ENCODE data around the gene EXOC6B. TPM values are rescaled to one million over a fixed set of nuclear protein-coding genes. Genes with fewer than 3 reads are reported as not detected.

EXOC6B gene
- total and polyA plus RNA-seq, 10 of the 15 experiments (the other 5 are each of a cell fraction or from before 2014, with no cell fraction given): 0.23 to 2.2 (median 1.2) TPM

DNA sequence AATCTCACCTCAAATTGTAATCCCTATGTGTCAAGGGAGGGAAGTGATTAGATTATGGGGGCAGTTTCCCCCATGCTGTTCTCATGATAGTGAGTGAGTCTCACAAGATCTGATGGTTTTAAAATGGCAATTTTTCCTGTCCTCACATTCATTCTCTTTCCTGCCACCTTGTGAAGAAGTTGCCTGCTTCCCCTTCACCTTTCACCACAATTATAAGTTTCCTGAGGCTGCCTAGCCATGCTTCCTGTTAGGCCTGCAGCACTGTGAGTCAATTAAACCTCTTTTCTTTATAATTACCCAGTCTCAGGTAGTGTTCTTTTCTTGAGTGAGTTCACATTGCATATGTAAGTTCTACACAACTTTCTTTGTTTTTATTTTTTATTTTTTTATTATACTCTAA lies 271.5 kb downstream of the EXOC6B start (continued):
- TF ChIP-seq, protein P1, sequence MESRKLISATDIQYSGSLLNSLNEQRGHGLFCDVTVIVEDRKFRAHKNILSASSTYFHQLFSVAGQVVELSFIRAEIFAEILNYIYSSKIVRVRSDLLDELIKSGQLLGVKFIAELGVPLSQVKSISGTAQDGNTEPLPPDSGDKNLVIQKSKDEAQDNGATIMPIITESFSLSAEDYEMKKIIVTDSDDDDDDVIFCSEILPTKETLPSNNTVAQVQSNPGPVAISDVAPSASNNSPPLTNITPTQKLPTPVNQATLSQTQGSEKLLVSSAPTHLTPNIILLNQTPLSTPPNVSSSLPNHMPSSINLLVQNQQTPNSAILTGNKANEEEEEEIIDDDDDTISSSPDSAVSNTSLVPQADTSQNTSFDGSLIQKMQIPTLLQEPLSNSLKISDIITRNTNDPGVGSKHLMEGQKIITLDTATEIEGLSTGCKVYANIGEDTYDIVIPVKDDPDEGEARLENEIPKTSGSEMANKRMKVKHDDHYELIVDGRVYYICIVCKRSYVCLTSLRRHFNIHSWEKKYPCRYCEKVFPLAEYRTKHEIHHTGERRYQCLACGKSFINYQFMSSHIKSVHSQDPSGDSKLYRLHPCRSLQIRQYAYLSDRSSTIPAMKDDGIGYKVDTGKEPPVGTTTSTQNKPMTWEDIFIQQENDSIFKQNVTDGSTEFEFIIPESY (IDR thresholded peaks at IDR 0.05): no peak
- no peak for TF ChIP-seq SUPT20H (IDR thresholded peaks at IDR 0.05; ENCODE audit: borderline replicate concordance, control insufficient read depth, low read depth, low read length)
- TF ChIP-seq, protein P2, sequence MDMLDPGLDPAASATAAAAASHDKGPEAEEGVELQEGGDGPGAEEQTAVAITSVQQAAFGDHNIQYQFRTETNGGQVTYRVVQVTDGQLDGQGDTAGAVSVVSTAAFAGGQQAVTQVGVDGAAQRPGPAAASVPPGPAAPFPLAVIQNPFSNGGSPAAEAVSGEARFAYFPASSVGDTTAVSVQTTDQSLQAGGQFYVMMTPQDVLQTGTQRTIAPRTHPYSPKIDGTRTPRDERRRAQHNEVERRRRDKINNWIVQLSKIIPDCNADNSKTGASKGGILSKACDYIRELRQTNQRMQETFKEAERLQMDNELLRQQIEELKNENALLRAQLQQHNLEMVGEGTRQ (IDR thresholded peaks at IDR 0.05; ENCODE audit: borderline replicate concordance, low read depth, low read length): no peak
- no peak for TF ChIP-seq JUND (IDR thresholded peaks at IDR 0.05; ENCODE audit: low read depth, low read length)
- no peak for TF ChIP-seq BCL11A (IDR thresholded peaks at IDR 0.05; ENCODE audit: low read depth, low read length)
- TF ChIP-seq SUZ12 (IDR thresholded peaks at IDR 0.05; ENCODE audit: unreplicated experiment): no peak
- no peak for TF ChIP-seq MTA2 (IDR thresholded peaks at IDR 0.05; ENCODE audit: low read depth)
- TF ChIP-seq ZSCAN29 (IDR thresholded peaks at IDR 0.05): no peak
- TF ChIP-seq SMARCA5 (IDR thresholded peaks at IDR 0.05): no peak
- no peak for TF ChIP-seq ASH2L (IDR thresholded peaks at IDR 0.05; ENCODE audit: borderline replicate concordance, low read depth)
- no peak for TF ChIP-seq JUNB (IDR thresholded peaks at IDR 0.05)
- TF ChIP-seq SP1 (IDR thresholded peaks at IDR 0.05; ENCODE audit: low read depth, low read length): no peak
- TF ChIP-seq, protein P3, sequence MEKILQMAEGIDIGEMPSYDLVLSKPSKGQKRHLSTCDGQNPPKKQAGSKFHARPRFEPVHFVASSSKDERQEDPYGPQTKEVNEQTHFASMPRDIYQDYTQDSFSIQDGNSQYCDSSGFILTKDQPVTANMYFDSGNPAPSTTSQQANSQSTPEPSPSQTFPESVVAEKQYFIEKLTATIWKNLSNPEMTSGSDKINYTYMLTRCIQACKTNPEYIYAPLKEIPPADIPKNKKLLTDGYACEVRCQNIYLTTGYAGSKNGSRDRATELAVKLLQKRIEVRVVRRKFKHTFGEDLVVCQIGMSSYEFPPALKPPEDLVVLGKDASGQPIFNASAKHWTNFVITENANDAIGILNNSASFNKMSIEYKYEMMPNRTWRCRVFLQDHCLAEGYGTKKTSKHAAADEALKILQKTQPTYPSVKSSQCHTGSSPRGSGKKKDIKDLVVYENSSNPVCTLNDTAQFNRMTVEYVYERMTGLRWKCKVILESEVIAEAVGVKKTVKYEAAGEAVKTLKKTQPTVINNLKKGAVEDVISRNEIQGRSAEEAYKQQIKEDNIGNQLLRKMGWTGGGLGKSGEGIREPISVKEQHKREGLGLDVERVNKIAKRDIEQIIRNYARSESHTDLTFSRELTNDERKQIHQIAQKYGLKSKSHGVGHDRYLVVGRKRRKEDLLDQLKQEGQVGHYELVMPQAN (conservative IDR thresholded peaks at IDR 0.05): no peak

Measured in GM12878 (cell line).